Stimulated activated CD4-positive, alpha-beta T cell treated with anti-CD3 and anti-CD28 coated beads, Interleukin-2, amount 100 ng/mL, for 24 hours (primary cell): ENCODE data around the gene HSPB6.
"Not testable (repeated sequence)": the region's sequence is repeated elsewhere in the genome, so short reads cannot be mapped to it uniquely, and the experiment has no call there.

ENCODE experiments used
- DNase-seq, 2 donors: peaks; one replicate each; pipeline ENCODE4 v3.0.0-alpha.2; 2020

The HSPB6 gene

GRCh38 chr19:35756377-35757230 lies at the start of gene HSPB6:
Gene HSPB6 (minus strand): TSS chr19:35757029. CDS start chr19:35757008, 21 bp downstream.
- DNase-seq = no peak

GRCh38 chr19:35806597-35806996 lies 49.8 kb upstream of the HSPB6 start:
- DNase-seq = no peak

- no peak for DNase-seq
These were observed 48.8 kb upstream of the HSPB6 start for GRCh38 chr19:35805526-35806102.

GRCh38 chr19:35801828-35802227 lies 45.0 kb upstream of the HSPB6 start:
- DNase-seq = no peak

- peak in 1 of 2 donors; percentile 26 for DNase-seq
These were observed 40.8 kb upstream of the HSPB6 start for GRCh38 chr19:35797663-35798062.

- DNase-seq = no peak
These were observed 40.1 kb upstream of the HSPB6 start for GRCh38 chr19:35796645-35797542.

- not testable (repeated sequence) for DNase-seq
These were observed 38.7 kb upstream of the HSPB6 start for GRCh38 chr19:35795564-35795963.

GRCh38 chr19:35793381-35794165 lies 36.7 kb upstream of the HSPB6 start:
- no peak for DNase-seq

GRCh38 chr19:35792888-35793287 lies 36.1 kb upstream of the HSPB6 start:
- DNase-seq = no peak

GRCh38 chr19:35792312-35792711 lies 35.5 kb upstream of the HSPB6 start:
- DNase-seq = no peak

- DNase-seq = no peak
These were observed 35.0 kb upstream of the HSPB6 start for GRCh38 chr19:35791814-35792279.

- no peak for DNase-seq
These were observed 34.4 kb upstream of the HSPB6 start for GRCh38 chr19:35790981-35791813.

GRCh38 chr19:35789978-35790944 lies 33.4 kb upstream of the HSPB6 start:
- DNase-seq = no peak

GRCh38 chr19:35789195-35789977 lies 32.6 kb upstream of the HSPB6 start:
- no peak for DNase-seq

- DNase-seq = no peak
These were observed 31.6 kb upstream of the HSPB6 start for GRCh38 chr19:35788205-35788960.

- no peak for DNase-seq
These were observed 30.5 kb upstream of the HSPB6 start for GRCh38 chr19:35787227-35787799.

- DNase-seq = no peak
These were observed 29.7 kb upstream of the HSPB6 start for GRCh38 chr19:35786299-35787160.
